Esophagus muscularis mucosa (tissue), 4 donors: Measurements from ENCODE around the gene WDR89.

Source experiments
- EP300 ChIP-seq: sonication (generic); formaldehyde crosslinking; IDR thresholded peaks from one replicate; pipeline ENCODE4 v1.6.1; 2017; ENCODE audit warnings: antibody characterized with exemption
- POLR2A ChIP-seq: fragments of 450-650 bp; IDR thresholded peaks from one replicate; pipeline ENCODE4 v1.6.1; 2017; ENCODE audit warnings: antibody characterized with exemption, moderate library complexity, mild to moderate bottlenecking, low read depth
- POLR2AphosphoS5 ChIP-seq, 2 donors: sonication (generic); formaldehyde crosslinking; IDR thresholded peaks; one replicate each; pipeline ENCODE4 v1.6.1; 2017; ENCODE audit warnings: antibody characterized with exemption in 2 of 2
- TF ChIP-seq, protein P1 (sequence below), 3 experiments: fragments of 200-600 bp in 2 of 3; fragments of 450-650 bp in 1 of 3; sonication (generic) in 2 of 3; IDR thresholded peaks; one replicate each; pipeline ENCODE4 v1.5.1; 2017 to 2019; ENCODE audit warnings: antibody characterized with exemption in 3 of 3, mild to moderate bottlenecking in 2 of 3, moderate library complexity in 1 of 3

DNA sequence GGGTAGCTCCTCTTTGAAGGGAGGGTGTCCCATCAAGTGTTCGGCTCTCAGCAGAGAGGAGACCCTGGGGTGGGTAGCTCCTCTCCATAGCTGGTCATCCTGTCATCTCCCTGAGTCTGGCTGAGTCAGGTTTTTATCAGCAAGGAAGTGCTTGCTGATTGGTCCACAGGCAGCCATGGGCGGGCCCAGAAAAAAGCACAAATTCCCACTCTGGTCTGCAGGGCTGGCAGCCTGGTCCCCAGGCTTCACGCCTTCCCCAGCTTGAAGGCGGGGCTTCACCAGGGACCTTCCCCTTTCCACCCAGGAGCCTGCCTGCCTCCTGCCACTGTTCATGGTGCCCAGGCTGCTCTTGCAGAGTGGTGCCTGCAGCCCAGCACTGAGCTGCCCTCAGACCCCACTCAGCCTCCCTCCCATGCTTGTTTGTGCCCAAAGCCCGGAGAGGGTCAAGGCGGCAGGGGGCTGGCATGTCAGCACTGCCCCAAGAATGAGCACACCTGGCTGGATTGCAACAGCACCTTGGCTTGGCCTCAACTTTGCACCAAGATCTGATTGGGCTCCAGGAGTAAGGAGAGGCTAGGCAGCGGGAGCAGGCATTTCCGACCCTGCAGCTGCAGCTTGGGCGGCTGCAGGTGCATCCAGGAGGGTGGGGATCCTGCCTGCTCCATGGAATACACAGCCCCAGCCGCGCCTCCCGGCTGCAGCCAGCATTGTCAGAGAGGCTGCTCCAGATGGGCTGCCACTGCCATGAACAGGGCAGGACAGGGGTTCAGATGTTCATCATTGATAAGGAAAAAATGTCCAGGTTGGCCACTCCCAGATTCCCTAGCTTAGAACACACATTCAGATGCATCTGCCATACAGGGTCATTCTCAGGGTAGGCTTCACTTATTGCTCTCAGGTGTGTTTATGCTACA, 22.0 kb upstream of the WDR89 start:
- TF ChIP-seq, protein P1, sequence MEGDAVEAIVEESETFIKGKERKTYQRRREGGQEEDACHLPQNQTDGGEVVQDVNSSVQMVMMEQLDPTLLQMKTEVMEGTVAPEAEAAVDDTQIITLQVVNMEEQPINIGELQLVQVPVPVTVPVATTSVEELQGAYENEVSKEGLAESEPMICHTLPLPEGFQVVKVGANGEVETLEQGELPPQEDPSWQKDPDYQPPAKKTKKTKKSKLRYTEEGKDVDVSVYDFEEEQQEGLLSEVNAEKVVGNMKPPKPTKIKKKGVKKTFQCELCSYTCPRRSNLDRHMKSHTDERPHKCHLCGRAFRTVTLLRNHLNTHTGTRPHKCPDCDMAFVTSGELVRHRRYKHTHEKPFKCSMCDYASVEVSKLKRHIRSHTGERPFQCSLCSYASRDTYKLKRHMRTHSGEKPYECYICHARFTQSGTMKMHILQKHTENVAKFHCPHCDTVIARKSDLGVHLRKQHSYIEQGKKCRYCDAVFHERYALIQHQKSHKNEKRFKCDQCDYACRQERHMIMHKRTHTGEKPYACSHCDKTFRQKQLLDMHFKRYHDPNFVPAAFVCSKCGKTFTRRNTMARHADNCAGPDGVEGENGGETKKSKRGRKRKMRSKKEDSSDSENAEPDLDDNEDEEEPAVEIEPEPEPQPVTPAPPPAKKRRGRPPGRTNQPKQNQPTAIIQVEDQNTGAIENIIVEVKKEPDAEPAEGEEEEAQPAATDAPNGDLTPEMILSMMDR (IDR thresholded peaks at IDR 0.05): no peak
- TF ChIP-seq POLR2A: no peak
- TF ChIP-seq POLR2AphosphoS5 (IDR thresholded peaks at IDR 0.05): no peak
- no peak for TF ChIP-seq EP300
